H1 (cell line): ENCODE results near the gene BBLN.

Experiments used
- ATF3 ChIP-seq: IDR thresholded peaks from 2 replicates; pipeline ENCODE4 v1.6.1; 2011; ENCODE audit warnings: low read depth, mild to moderate bottlenecking, low read length; ENCODE audit not compliant: insufficient read depth
- CTCF ChIP-seq, 3 experiments: IDR thresholded peaks; 1 replicate in 2 of 3; 2 replicates in 1 of 3; pipeline versions ENCODE4 v1.5.1 to v1.6.1; 2011; ENCODE audit warnings: low read length in 3 of 3, mild to moderate bottlenecking in 3 of 3, inconsistent platforms in 2 of 3, low read depth in 1 of 3, moderate library complexity in 1 of 3; ENCODE audit not compliant: insufficient read depth in 1 of 3; ENCODE audit errors: control extremely low read depth in 1 of 3
- EZH2 ChIP-seq: fragments of 200-600 bp; sonication (generic); IDR thresholded peaks from 2 replicates; pipeline ENCODE4 v1.7.1; 2012; ENCODE audit warnings: low read depth, mild to moderate bottlenecking, moderate library complexity, low read length, inconsistent platforms; ENCODE audit not compliant: severe bottlenecking

- TF ChIP-seq EZH2, result no peak
- TF ChIP-seq CTCF (IDR thresholded peaks at IDR 0.05; ENCODE audit: control extremely low read depth in 1 of 3, insufficient read depth in 1 of 3, low read depth in 1 of 3, low read length in 3 of 3), result no peak
- no peak for TF ChIP-seq ATF3
Measured at GRCh38 chr9:128182893-128183588, 23.0 kb downstream of the BBLN start.
